ENCODE results near the gene THAP12. TPM values are rescaled to one million over a fixed set of nuclear protein-coding genes. Genes with fewer than 3 reads are reported as not detected.

Gene THAP12
- total and polyA plus RNA-seq, 2 experiments from 2014 or later: 22.6 to 39.0 TPM

DNA sequence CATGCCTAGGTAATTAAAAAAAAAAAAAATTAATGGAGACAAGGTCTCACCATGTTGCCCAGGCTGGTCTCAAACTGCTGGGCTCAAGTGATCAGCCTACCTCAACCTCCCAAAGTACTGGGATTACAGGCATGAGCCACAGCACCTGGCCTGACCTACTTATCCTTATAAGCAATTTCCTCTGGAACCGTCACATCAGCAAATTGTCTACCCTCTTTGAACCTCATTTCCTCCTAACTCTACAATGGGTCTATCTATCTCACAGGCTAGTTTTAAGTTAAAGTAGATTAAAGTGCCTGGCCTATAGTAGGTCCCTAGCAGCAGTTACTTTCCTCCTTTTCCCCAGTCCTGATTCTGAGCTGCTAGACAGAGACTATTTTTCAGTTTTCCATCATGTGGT lies 43.5 kb downstream of the THAP12 start:
- Histone ChIP-seq H4K20me1 (ENCODE audit: insufficient read depth) (no peaks in the 10 kb centered on the region), H3K9me2 (ENCODE audit: insufficient read depth) (no peaks in the 10 kb centered on the region), H3K79me2 (ENCODE audit: insufficient read depth) (no peaks in the 10 kb centered on the region), H3K4me2 (ENCODE audit: unreplicated experiment) (no peak overlapping the region), H3K9ac (no peak overlapping the region), H3K4me3 (no peak overlapping the region), H3K27me3 (replicated peaks; ENCODE audit: insufficient read depth) (no peaks in the 10 kb centered on the region), H3K4me1 (ENCODE audit: insufficient read depth) (no peaks in the 10 kb centered on the region), H2AFZ (no peak overlapping the region), H3K9me3 (ENCODE audit: low read depth) (no peaks in the 10 kb centered on the region), H3K27ac (no peak overlapping the region), H3F3A (ENCODE audit: insufficient read depth) (peaks cover 10% of the 10 kb centered on the region; the same call in 1 of the 2 replicates), H3K36me3 (ENCODE audit: low read depth) (no peaks in the 10 kb centered on the region)
- TF ChIP-seq EZH2phosphoT487 (IDR thresholded peaks at IDR 0.05; ENCODE audit: insufficient read depth, low read depth): no peak
- TF ChIP-seq EZH2 (IDR thresholded peaks at IDR 0.05; ENCODE audit: insufficient read depth, poor library complexity, severe bottlenecking): no peak
- no peak for DNase-seq
- 100% methylated on average over 1 of the region's 1 CpG for WGBS, 2 experiments (ENCODE audit: low coverage in 1 of 2, low lambda C conversion rate in 2 of 2, missing lambda C conversion rate in 2 of 2)
- in situ Hi-C loops (cut with MboI): no loop called here

- H3K27me3 ChIP-seq (replicated peaks; ENCODE audit: insufficient read depth): no peaks in the 10 kb centered on the region
- H3K79me2 ChIP-seq (ENCODE audit: insufficient read depth): no peaks in the 10 kb centered on the region
- H2AFZ ChIP-seq: no peak overlapping the region
- no peaks in the 10 kb centered on the region for H3K9me2 ChIP-seq (ENCODE audit: insufficient read depth)
- in situ Hi-C loops (cut with MboI): no loop called here
- no peak for DNase-seq
- H3K9me3 ChIP-seq (ENCODE audit: low read depth): no peaks in the 10 kb centered on the region
- no peak overlapping the region for H3K9ac ChIP-seq
- H3K36me3 ChIP-seq (ENCODE audit: low read depth): no peaks in the 10 kb centered on the region
- no peaks in the 10 kb centered on the region for H4K20me1 ChIP-seq (ENCODE audit: insufficient read depth)
- H3K4me1 ChIP-seq (ENCODE audit: insufficient read depth): no peaks in the 10 kb centered on the region
- H3K4me2 ChIP-seq (ENCODE audit: unreplicated experiment): no peak overlapping the region
- 73 to 85% methylated on average over 2 of the region's 2 CpGs for WGBS, 2 experiments (ENCODE audit: low coverage in 1 of 2, low lambda C conversion rate in 2 of 2, missing lambda C conversion rate in 2 of 2)
- H3K27ac ChIP-seq: no peak overlapping the region
- H3K4me3 ChIP-seq: no peak overlapping the region
- TF ChIP-seq EZH2phosphoT487 (IDR thresholded peaks at IDR 0.05; ENCODE audit: insufficient read depth, low read depth) (no peak), EZH2 (IDR thresholded peaks at IDR 0.05; ENCODE audit: insufficient read depth, poor library complexity, severe bottlenecking) (no peak)
- H3F3A ChIP-seq (ENCODE audit: insufficient read depth): peaks cover 10% of the 10 kb centered on the region; the same call in 1 of the 2 replicates
Observed at GRCh38 chr11:76336597-76336996, 44.3 kb downstream of the THAP12 start.

DNA sequence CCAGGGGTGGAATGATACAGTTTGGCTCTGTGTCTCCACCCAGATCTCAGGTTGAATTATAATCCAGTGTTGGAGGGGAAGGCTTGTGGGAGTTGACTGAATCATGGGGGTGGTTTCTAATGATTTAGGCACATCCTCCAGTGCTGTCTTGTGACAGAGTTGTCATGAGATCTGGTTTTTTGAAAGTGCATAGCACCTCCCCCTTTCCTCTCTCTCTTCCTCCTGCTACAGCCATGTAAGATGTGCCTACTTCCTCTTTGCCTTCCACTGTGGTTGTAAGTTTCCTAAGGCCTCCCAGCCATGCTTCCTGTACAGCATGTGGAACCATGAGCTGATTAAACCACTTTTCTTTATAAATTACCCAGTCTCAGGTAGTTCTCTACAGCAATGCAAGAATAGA lies 45.1 kb downstream of the THAP12 start:
- no peak overlapping the region for H3K27ac ChIP-seq
- H3K4me3 ChIP-seq: no peak overlapping the region
- no peak overlapping the region for H3K4me2 ChIP-seq (ENCODE audit: unreplicated experiment)
- no peak overlapping the region for H2AFZ ChIP-seq
- DNase-seq: no peak
- H3F3A ChIP-seq (ENCODE audit: insufficient read depth): peaks cover 10% of the 10 kb centered on the region; the same call in 1 of the 2 replicates
- no peaks in the 10 kb centered on the region for H3K9me2 ChIP-seq (ENCODE audit: insufficient read depth)
- H3K27me3 ChIP-seq (replicated peaks; ENCODE audit: insufficient read depth): no peaks in the 10 kb centered on the region
- no peaks in the 10 kb centered on the region for H3K36me3 ChIP-seq (ENCODE audit: low read depth)
- no peak overlapping the region for H3K9ac ChIP-seq
- TF ChIP-seq EZH2 (IDR thresholded peaks at IDR 0.05; ENCODE audit: insufficient read depth, poor library complexity, severe bottlenecking) (no peak), EZH2phosphoT487 (IDR thresholded peaks at IDR 0.05; ENCODE audit: insufficient read depth, low read depth) (no peak)
- no peaks in the 10 kb centered on the region for H4K20me1 ChIP-seq (ENCODE audit: insufficient read depth)
- no peaks in the 10 kb centered on the region for H3K9me3 ChIP-seq (ENCODE audit: low read depth)
- no peaks in the 10 kb centered on the region for H3K79me2 ChIP-seq (ENCODE audit: insufficient read depth)
- in situ Hi-C loops (cut with MboI): no loop called here
- no peaks in the 10 kb centered on the region for H3K4me1 ChIP-seq (ENCODE audit: insufficient read depth)

DNA sequence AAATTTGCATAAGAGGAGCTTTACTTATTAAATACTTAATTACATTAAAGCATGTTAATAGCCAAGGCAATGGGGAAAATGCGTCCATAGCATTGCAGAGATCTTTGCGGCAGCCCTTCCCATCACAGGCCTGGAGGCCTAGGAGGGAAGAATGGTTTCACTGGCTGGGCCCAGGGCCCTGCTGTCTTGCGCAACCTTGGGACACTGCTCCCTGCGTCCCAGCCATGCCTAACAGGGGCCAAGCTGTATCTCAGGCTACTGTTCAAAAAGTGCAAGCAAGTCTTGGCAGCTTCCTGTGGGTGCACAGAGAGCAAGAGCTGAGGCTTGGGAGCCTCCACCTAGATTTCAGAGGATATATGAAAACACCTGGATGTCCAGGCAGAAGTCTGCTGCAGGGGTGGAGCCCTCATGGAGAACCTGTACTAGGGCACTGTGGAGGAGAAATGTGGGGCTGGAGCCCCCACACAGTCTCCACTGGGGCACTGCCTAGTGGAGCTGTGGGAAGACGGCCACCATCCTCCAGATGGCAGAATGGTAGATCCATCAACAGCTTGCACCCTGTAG lies 46.0 kb downstream of the THAP12 start:
- Histone ChIP-seq H3K9me2 (ENCODE audit: insufficient read depth) (no peaks in the 10 kb centered on the region), H4K20me1 (ENCODE audit: insufficient read depth) (no peaks in the 10 kb centered on the region), H3K27me3 (replicated peaks; ENCODE audit: insufficient read depth) (no peaks in the 10 kb centered on the region), H3K36me3 (ENCODE audit: low read depth) (no peaks in the 10 kb centered on the region), H3F3A (ENCODE audit: insufficient read depth) (peaks cover 10% of the 10 kb centered on the region; the same call in 1 of the 2 replicates), H3K9me3 (ENCODE audit: low read depth) (no peaks in the 10 kb centered on the region), H3K9ac (no peak overlapping the region), H3K27ac (no peak overlapping the region), H3K4me3 (no peak overlapping the region), H2AFZ (no peak overlapping the region), H3K4me2 (ENCODE audit: unreplicated experiment) (no peak overlapping the region), H3K4me1 (ENCODE audit: insufficient read depth) (no peaks in the 10 kb centered on the region), H3K79me2 (ENCODE audit: insufficient read depth) (no peaks in the 10 kb centered on the region)
- TF ChIP-seq EZH2 (IDR thresholded peaks at IDR 0.05; ENCODE audit: insufficient read depth, poor library complexity, severe bottlenecking) (no peak), EZH2phosphoT487 (IDR thresholded peaks at IDR 0.05; ENCODE audit: insufficient read depth, low read depth) (no peak)
- no peak for DNase-seq
- in situ Hi-C loops (cut with MboI): no loop called here
- 78 to 87% methylated on average over 5 of the region's 5 CpGs for WGBS, 2 experiments (ENCODE audit: low coverage in 1 of 2, low lambda C conversion rate in 2 of 2, missing lambda C conversion rate in 2 of 2)

DNA sequence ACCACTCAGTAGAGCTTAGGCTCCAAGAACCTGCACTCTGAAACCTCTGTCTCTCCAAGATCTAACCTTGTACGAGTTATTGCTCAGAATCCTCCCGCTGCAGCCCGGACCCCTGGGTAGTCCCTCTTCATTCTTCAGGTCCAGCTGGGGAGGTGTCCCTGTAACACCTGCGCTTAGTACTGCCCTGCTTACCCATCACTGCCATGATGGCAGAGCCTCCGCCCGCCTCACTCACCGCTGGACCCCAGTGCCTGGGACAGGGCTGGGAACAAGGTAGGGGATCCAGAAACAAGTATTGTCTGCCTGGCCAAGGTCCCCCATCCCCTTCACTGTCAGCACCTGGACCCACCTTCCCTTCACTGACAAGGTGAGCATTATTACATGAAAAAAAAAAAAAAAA lies 50.3 kb downstream of the THAP12 start:
- Histone ChIP-seq H3K79me2 (ENCODE audit: insufficient read depth) (no peaks in the 10 kb centered on the region), H3K9me3 (ENCODE audit: low read depth) (no peaks in the 10 kb centered on the region), H3K4me1 (ENCODE audit: insufficient read depth) (no peaks in the 10 kb centered on the region), H4K20me1 (ENCODE audit: insufficient read depth) (no peaks in the 10 kb centered on the region), H3K27ac (no peak overlapping the region), H3F3A (ENCODE audit: insufficient read depth) (no peaks in the 10 kb centered on the region), H3K9me2 (ENCODE audit: insufficient read depth) (no peaks in the 10 kb centered on the region), H3K9ac (no peak overlapping the region), H3K27me3 (replicated peaks; ENCODE audit: insufficient read depth) (no peaks in the 10 kb centered on the region), H2AFZ (no peak overlapping the region), H3K4me3 (no peak overlapping the region), H3K36me3 (ENCODE audit: low read depth) (no peaks in the 10 kb centered on the region), H3K4me2 (ENCODE audit: unreplicated experiment) (no peak overlapping the region)
- no peak for DNase-seq
- in situ Hi-C loops (cut with MboI): no loop called here
- no peak for TF ChIP-seq EZH2phosphoT487 (IDR thresholded peaks at IDR 0.05; ENCODE audit: insufficient read depth, low read depth)
- no peak for TF ChIP-seq EZH2 (IDR thresholded peaks at IDR 0.05; ENCODE audit: insufficient read depth, poor library complexity, severe bottlenecking)
- 69 to 73% methylated on average over 7 of the region's 7 CpGs for WGBS, 2 experiments (ENCODE audit: low coverage in 1 of 2, low lambda C conversion rate in 2 of 2, missing lambda C conversion rate in 2 of 2)

All from GM23248 (cell line).